SKM-1 (cell line): ENCODE data around the gene TIAM1.

Experiments used
- DNase-seq: peaks from one replicate; lab custom pipeline; 2025; ENCODE audit not compliant: unreplicated experiment; lab: John Stamatoyannopoulos, UW

The TIAM1 gene

GRCh38 chr21:31137960-31138359 is 206.1 kb downstream of the TIAM1 start:
- no peak for DNase-seq

GRCh38 chr21:31136891-31137290 is 207.2 kb downstream of the TIAM1 start:
- DNase-seq, result no peak

GRCh38 chr21:31135531-31136184 is 208.4 kb downstream of the TIAM1 start:
- DNase-seq, result no peak

- DNase-seq, result no peak
Observed at GRCh38 chr21:31133243-31133830, 210.7 kb downstream of the TIAM1 start.

- DNase-seq, result no peak
Observed at GRCh38 chr21:31132574-31133242, 211.4 kb downstream of the TIAM1 start.

- DNase-seq, result no peak
Observed at GRCh38 chr21:31130821-31131220, 213.2 kb downstream of the TIAM1 start.

- DNase-seq, result no peak
Observed at GRCh38 chr21:31128234-31128633, 215.8 kb downstream of the TIAM1 start.

- no peak for DNase-seq
Observed at GRCh38 chr21:31124010-31124409, 220.1 kb downstream of the TIAM1 start.

GRCh38 chr21:31119199-31119598 is 224.9 kb downstream of the TIAM1 start:
- DNase-seq, result no peak

GRCh38 chr21:31117128-31117916 is 226.7 kb downstream of the TIAM1 start:
- no peak for DNase-seq

GRCh38 chr21:31115249-31115648 is 228.8 kb downstream of the TIAM1 start:
- DNase-seq, result no peak

- no peak for DNase-seq
Observed at GRCh38 chr21:31111093-31111492, 233.0 kb downstream of the TIAM1 start.

- DNase-seq, result no peak
Observed at GRCh38 chr21:31110430-31110829, 233.6 kb downstream of the TIAM1 start.

- DNase-seq, result peak; percentile 16
Observed at GRCh38 chr21:31107871-31108270, 236.2 kb downstream of the TIAM1 start.

GRCh38 chr21:31107176-31107785 is 236.8 kb downstream of the TIAM1 start:
- DNase-seq, result no peak

- DNase-seq, result no peak
Observed at GRCh38 chr21:31103571-31104265, 240.3 kb downstream of the TIAM1 start.

GRCh38 chr21:31103163-31103562 is 240.9 kb downstream of the TIAM1 start:
- DNase-seq, result no peak

GRCh38 chr21:31099122-31099521 is 244.9 kb downstream of the TIAM1 start:
- DNase-seq, result no peak

GRCh38 chr21:31098576-31099005 is 245.5 kb downstream of the TIAM1 start:
- peak; percentile 60 for DNase-seq

GRCh38 chr21:31092832-31093625 is 251.0 kb downstream of the TIAM1 start:
- DNase-seq, result no peak
